ENCODE results near the gene CPLANE2.

Gene CPLANE2, protein sequence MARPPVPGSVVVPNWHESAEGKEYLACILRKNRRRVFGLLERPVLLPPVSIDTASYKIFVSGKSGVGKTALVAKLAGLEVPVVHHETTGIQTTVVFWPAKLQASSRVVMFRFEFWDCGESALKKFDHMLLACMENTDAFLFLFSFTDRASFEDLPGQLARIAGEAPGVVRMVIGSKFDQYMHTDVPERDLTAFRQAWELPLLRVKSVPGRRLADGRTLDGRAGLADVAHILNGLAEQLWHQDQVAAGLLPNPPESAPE

DNA sequence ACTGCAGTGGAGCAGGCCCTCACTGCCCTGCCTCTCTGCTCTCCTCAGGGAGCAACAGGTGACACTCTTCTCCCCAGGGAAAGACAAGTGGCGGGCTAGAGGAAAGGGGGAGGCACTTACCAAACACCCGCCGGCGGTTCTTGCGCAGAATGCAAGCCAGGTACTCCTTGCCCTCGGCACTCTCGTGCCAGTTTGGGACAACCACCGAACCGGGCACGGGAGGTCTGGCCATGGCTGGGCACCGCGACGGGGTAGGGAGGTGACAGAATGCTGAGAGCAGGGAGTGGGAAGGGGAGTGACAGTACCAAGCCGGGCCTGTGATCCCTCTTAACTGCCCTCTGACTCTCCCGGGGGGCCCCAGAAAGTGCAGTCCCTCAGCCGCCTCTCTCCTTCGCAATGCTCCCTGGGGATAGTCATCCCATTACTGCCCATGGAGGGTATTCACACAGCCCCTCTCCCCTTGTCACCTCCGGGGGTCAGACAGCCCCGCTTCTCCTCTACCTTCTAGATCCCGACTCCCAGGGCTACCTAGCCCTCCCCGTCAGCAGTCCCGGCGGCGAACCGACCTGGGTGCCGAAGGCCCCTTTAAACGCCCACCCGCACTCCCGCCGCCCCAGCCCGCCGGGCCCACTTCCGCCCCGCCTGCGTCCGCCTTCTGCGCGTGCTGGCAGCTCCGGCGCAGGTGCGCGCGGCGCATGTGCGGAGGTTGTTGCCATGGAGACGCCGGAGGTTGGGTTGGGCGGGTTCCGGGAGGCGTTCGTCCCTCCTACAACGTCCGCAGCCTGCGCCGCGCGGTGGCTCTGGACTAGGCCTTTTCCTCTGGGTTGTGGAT, at the start of gene CPLANE2:
CPLANE2 (minus strand) TSS at position 673 of the 832 bp plus-strand sequence; CDS start at position 232, 441 bp downstream.
- peak within 1 kb of the TSS; percentile 87 for H3K27ac ChIP-seq
- ChIA-PET CTCF (interaction anchor here (0.6 to 1.8 kb wide), 7 partner anchors 8 to 252 kb away, joined by 3 to 6 read pairs (median 3); no protein-coding TSS in a partner anchor), POLR2A (ENCODE audit: low non-redundant PET) (interaction anchor here (0.6 kb wide), 2 partner anchors 15 to 130 kb away, joined by 4 to 5 read pairs; no protein-coding TSS in a partner anchor)
- TF ChIP-seq, protein P1, sequence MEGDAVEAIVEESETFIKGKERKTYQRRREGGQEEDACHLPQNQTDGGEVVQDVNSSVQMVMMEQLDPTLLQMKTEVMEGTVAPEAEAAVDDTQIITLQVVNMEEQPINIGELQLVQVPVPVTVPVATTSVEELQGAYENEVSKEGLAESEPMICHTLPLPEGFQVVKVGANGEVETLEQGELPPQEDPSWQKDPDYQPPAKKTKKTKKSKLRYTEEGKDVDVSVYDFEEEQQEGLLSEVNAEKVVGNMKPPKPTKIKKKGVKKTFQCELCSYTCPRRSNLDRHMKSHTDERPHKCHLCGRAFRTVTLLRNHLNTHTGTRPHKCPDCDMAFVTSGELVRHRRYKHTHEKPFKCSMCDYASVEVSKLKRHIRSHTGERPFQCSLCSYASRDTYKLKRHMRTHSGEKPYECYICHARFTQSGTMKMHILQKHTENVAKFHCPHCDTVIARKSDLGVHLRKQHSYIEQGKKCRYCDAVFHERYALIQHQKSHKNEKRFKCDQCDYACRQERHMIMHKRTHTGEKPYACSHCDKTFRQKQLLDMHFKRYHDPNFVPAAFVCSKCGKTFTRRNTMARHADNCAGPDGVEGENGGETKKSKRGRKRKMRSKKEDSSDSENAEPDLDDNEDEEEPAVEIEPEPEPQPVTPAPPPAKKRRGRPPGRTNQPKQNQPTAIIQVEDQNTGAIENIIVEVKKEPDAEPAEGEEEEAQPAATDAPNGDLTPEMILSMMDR (conservative IDR thresholded peaks at IDR 0.05; ENCODE audit: low read depth), result no peak
- DNase-seq (ENCODE audit: low spot score), result peak; percentile 93

DNA sequence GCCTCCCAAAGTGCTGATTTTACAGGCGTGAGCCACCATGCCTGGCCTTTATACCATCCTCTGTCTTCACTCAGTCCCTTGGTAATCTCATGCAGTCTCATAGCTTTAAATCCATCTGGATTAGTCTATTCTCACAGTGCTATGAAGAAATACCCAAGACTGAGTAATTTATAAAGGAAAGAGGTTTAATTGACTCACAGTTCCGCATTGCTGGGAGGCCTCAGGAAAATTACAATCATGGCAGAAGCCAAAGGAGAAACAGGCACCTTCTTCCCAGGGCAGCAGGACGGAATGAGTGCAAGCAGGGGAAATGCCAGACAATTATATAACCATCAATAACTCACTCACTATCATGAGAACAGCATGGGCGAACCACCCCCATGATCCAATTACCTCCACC, 49.1 kb upstream of the CPLANE2 start:
- no peak overlapping the region for H3K27ac ChIP-seq
- DNase-seq (ENCODE audit: low spot score), result no peak
- TF ChIP-seq, protein P1 (conservative IDR thresholded peaks at IDR 0.05; ENCODE audit: low read depth), result no peak
- ChIA-PET POLR2A (ENCODE audit: low non-redundant PET) (no interaction called here), CTCF (no interaction called here)

DNA sequence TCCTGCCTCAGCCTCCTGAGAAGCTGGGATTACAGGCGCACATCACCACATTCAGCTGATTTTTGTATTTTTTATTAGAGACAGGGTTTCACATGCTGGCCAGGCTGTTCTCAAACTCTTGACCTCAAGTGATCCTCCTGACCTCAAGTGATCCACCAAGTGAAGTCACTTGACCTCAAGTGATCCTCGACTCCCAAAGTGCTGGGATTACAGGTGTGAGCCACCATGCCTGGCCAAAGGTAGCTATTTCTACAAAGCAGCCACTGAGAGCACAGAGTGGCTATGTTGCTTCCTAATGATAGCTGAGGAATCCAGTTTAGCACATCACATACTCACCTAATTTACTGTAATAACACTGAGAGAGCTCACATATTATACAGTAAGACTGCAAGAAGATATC, 44.8 kb upstream of the CPLANE2 start:
- TF ChIP-seq, protein P1 (conservative IDR thresholded peaks at IDR 0.05; ENCODE audit: low read depth), result no peak
- no peak for DNase-seq (ENCODE audit: low spot score)
- CTCF ChIA-PET, result no interaction called here
- H3K27ac ChIP-seq, result no peak overlapping the region
- POLR2A ChIA-PET (ENCODE audit: low non-redundant PET), result no interaction called here

DNA sequence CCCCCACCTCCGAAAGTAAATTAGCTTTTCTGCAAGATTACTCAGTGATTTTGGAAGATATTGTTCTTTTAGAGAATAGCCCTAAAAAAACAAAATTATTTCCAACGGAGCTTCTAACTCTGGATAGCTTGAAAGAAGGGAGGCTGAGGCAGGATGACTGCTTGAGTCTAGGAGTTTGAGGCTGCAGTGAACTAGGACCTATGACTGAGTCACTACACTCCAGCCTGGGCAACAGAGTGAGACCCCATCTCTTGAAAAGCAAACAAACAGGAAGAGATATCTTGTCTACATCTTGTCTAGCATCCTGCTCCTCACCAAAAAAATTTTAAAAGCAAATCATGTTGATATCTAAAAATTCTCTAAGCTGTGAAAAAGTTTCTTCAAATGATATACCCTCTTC, 42.2 kb upstream of the CPLANE2 start:
- POLR2A ChIA-PET (ENCODE audit: low non-redundant PET), result interaction anchor here (0.6 kb wide), 1 partner anchor 574 kb away, joined by 4 read pairs; no protein-coding TSS in a partner anchor
- CTCF ChIA-PET, result no interaction called here
- no peak overlapping the region for H3K27ac ChIP-seq
- TF ChIP-seq, protein P1 (conservative IDR thresholded peaks at IDR 0.05; ENCODE audit: low read depth), result no peak
- no peak for DNase-seq (ENCODE audit: low spot score)

DNA sequence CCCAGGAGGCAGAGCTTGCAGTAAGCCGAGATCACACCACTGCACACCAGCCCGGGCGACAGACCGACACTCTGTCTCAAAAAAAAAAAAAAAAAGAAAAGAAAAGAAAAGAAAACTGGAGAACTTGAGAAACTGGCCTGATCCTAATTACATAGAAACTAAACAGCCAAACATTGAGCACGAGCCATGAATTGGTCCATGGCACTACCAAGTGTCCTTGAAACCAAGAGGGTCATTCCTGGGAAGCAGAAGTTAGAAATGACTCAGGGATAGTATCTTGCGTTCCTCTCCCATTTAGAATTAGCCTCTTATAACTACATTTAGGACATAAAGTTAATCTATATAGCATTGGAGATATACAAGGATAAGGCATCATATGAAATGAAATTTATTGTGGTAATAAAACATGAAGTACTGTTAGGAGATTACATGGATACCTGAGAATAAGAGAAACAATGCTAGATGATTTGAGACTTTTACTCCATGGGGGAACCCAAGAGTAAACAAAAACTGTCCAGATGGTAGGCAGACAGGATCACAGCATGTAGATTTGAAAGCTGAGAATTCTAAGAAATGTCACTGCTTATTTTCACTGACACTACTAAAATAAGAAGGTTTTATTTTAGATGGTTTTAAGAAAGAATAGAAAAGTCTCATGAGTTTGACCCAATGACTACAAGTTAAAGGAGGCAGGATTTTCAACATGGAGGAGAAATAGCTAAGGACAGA, 39.5 kb upstream of the CPLANE2 start:
- H3K27ac ChIP-seq, result no peak overlapping the region
- TF ChIP-seq, protein P1 (conservative IDR thresholded peaks at IDR 0.05; ENCODE audit: low read depth), result no peak
- DNase-seq (ENCODE audit: low spot score), result no peak
- ChIA-PET POLR2A (ENCODE audit: low non-redundant PET) (no interaction called here), CTCF (interaction anchor here (1.0 kb wide), 1 partner anchor 10 kb away, joined by 5 read pairs; no protein-coding TSS in a partner anchor)

DNA sequence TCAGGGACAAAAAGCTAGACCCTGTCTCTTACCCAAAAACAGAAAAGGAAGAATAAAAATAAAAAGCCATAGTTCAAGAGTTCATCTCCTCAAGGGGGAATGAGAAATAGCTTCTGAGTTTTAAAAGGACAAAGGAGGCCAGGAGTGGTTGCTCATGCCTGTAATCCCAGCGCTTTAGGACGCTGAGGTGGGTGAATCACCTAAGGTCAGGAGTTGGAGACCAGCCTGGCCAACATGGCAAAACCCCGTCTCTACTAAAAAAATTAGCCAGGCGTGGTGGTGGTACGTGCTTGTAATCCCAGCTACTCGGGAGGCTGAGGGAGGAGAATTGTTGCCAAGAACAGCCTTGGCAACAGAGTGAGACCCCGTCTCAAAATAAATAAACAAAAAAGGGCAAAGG, 38.6 kb upstream of the CPLANE2 start:
- ChIA-PET CTCF (no interaction called here), POLR2A (ENCODE audit: low non-redundant PET) (no interaction called here)
- H3K27ac ChIP-seq, result no peak overlapping the region
- TF ChIP-seq, protein P1 (conservative IDR thresholded peaks at IDR 0.05; ENCODE audit: low read depth), result no peak
- no peak for DNase-seq (ENCODE audit: low spot score)
